Dermis blood vessel endothelial cell (primary cell): Measurements from ENCODE around the gene NUBPL. TPM values are rescaled to one million over a fixed set of nuclear protein-coding genes. Genes with fewer than 3 reads are reported as not detected.
"Not testable (repeated sequence)": the region's sequence is repeated elsewhere in the genome, so short reads cannot be mapped to it uniquely, and the experiment has no call there.

Experiments
- DNase-seq: peaks from one replicate; pipeline ENCODE4 v3.0.0; 2010
- total RNA-seq: library from RNA; depleted of rRNA; stranded (reverse); fragments of >200 nt; gene quantifications from 2 replicates; pipeline ENCODE4 v1.2.3, GENCODE V29; 2014

NUBPL gene
- total RNA-seq, 1 donor from 2014 or later, result 4.1 TPM

DNA sequence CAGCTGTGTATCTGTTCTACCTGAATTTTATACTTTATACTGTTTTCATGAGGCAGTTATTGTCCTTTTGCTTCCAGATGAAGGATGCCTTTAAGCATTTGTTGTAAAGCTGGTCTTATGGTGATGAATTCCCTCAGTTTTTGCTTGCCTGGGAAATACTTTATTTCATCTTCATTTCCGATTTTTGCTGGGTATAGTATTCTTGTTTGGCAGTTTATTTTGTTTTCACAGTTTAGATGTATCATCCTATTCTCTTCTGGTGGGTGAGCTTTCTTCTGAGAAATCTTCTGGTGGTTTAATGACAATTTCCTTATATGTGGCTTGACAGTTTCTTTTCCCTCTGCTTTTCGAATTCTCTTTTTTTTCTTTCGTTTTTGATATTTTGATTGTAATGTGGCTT, 188.1 kb downstream of the NUBPL start:
- DNase-seq, result no peak

DNA sequence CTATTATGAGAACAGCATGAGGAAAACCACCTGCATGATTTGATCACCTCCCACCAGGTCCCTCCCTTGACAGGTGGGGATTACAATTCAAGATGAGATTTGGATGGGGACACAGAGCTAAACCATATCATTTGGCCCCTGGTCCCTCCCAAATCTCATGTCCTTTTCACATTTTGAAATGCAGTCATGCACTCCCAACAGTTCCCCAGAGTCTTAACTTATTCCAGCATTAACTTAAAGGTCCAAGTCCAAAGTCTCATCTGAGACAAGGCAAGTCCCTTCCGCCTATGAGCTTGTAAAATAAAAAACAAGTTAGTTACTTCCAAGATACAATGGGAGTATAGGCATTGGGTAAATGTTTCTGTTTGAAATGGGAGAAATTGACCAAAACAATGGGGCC, 189.8 kb downstream of the NUBPL start:
- DNase-seq, result not testable (repeated sequence)

DNA sequence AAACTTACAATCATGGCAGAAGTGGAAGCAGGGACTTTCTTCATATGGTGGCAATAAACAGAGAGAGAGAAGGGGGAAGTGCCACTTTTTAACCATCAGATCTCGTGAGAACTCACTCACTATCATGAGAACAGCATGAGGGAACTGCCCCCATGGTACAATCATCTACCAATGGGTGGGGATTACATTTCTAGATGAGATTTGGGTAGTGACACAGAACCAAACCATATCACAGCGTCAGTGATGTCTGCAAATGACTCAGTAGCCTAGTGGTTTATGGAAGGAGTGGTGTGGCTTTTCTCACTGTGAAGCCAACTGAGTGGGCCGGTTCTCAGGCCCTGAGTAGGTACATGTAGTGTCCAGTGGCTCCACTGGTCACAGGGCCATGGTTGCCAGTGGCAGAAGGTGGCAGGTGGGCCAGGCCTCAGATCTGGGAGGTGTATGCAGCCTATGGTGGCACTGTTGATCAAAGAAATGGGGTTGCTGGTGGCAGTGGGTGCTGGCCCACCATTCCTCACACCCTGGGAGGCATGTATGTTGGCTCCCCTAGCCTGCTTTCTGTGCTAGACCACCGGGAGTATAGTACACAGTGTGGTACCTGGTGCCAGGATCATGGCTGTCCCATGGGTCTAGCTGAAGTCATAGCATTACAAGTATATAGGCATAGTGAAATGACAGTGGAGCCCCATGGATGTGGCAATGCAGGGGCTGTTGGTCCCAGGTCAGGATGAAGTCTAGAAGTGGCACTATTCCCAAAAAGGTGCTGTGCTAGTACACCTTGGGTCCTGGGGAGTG, 191.9 kb downstream of the NUBPL start:
- no peak for DNase-seq

DNA sequence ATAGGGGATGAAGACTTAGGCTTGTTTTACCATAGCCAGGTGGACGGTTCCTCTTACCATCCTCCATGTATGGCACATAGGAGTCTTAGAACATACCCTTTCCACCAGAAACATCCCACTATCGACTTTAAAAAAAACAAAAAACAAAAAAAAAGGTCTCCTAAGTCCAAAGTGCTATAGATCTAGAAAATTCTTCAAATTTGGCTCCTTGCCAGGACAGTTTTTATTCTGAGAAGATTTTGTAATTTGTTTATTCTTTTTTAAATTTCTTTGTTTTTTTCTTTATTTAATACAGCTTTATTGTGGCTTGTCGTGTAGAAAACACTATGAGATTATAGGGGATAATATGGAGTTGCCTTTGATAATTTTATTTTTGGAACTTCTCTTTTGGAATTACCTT, 197.7 kb downstream of the NUBPL start:
- no peak for DNase-seq

DNA sequence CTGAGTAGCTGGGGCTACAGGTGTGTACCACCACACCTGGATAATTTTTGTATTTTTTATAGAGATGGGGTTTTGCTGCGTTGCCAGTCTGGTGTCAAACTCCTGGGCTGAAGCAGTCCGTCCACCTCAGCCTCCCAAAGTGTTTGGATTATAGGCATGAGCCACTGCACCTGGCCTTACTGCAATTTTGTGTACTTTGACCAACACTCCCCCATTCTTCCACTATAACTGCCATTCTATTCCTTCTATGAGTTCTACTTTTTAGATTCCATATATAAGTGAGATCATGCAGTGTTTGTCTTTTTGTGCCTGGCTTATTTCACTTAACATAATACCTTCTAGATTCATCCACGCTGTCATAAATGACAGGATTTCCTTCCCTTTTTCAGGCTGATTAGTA, 199.1 kb downstream of the NUBPL start:
- no peak for DNase-seq

DNA sequence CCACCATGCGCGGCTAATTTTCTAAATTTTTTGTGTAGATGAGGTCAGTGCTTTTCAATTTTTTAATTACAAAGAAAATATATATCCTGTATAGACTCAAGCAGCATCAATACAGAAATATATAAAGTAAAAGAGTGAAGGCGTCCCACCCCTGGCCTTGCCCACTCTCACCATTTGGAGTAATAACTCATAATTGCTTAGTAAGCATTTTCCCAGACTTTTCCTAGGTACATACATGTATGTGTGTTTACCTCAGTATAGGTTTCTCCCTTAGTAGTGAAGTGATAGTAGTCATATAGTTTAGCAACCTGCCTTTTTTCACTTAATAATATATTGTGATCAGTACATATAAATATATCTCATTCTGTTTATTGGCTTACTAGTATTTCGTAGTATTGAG, 200.1 kb downstream of the NUBPL start:
- no peak for DNase-seq

DNA sequence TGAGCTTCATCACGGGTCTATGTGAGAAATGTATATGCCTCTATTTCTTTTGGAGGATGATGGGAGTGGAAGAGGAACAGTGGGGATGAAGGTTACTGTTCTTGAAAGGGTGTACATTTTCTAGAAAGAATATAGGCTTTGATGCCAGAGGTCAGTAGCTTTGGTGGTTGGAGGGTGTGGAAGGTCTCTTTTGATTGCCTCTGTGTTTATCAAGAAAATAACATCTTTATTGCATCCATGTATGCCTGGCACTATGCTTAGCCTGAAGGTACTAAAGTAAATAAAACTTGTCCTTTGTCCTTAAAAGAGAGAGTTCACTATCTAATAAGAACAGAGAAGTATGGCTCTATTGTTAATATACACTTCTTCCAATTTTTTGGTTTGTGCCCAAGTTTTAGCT, 201.8 kb downstream of the NUBPL start:
- DNase-seq, result no peak

DNA sequence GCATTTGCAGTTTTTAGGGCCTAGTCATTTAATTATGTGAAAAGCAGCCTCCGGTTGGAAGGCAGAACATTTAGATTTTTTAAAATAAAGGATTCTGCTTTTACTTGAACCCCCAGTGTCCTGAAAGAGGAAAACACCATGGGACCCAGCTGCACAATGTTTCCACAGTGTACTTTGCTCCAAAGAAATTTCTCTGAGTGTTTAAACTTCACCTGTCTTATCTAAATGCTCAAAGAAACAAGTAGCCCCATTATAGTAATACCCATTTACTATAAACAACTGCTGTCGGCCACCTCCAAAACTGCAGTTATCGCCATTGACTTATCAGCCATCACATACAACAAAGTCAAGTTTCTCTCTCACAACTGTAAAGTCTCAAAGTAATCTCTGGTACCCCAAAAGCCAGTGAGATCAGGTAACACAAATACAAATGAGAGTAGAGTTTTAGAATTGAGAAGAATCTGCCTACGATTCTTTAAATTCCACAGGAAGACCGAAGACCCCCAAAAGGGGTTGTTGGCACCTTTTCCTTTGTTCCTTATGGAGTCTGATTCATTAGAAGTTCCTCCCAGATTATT, 205.2 kb downstream of the NUBPL start:
- DNase-seq, result no peak

DNA sequence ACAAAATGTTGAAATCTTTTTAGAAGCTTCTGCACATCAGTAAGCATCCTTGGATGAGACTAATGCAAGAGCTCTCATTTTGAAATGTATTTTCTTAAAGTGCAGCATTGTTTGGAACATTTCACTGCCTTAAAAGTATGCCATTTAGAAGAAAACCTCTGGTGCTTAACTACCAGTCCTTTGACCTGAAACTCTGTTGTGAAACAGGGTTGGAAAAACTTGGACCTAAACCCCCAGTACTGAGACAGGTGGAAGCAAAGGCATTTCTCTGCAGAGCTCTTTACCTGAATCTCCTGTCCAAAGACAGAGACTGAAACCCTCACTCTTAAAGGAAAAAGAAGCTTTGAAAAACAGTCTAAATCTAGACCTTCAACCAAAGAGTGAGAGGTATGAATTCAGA, 207.2 kb downstream of the NUBPL start:
- no peak for DNase-seq

DNA sequence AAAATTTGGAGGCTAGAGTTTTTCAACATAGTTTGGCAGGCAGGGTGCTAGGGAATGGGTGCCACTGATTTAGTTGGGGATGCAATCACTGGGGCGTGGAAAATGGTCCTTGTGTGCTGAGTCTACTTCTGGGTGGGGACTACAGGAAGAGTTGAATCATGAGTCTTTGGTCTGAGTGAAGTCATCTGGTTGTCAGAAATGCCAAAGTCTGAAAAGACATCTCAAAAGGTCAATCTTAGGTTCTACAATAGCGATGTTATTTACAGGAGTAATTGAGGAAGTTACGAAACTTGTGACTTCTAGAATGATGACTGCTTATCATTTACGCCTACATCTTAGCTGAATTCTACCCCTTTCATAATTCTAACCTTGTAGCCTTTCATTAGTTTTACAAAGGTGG, 209.1 kb downstream of the NUBPL start:
- peak; percentile 10 for DNase-seq

DNA sequence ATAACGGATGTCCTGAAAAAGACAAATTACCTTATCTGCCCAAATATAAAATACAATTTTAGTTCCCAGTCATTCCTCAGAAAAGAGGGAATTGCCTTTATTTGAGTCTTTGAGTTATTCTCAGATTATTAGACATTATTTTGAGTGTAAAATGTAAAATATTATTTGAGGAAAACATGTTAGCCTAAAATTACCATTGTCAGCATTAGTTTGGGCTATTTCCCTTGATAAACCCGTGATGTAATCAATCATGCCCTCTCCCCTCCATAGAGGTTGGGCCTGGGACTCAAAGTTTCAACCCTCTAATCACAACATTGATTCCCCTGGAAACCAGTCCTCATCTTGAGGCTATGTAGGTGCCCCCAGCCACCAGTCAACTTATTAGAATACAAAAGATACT, 213.4 kb downstream of the NUBPL start:
- no peak for DNase-seq

DNA sequence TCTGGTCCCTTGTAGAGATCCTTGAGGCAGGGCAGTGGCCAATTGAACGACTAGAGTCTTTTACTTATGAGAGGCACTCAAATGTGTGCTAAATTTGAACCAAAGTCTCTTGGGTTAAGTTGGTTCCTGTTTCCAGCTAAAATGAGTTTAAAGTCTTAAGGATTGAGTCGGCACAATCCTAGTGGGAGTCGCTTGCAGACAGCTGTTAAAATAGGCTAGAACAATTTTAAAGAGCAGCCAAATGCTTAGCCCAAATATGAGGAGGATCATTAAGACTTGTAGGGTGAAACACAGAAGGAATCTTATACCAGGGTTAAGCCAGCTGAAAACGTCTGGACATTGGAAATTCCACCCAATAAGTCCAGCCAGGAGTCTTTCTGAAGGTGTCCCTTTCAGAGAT, 216.1 kb downstream of the NUBPL start:
- no peak for DNase-seq

DNA sequence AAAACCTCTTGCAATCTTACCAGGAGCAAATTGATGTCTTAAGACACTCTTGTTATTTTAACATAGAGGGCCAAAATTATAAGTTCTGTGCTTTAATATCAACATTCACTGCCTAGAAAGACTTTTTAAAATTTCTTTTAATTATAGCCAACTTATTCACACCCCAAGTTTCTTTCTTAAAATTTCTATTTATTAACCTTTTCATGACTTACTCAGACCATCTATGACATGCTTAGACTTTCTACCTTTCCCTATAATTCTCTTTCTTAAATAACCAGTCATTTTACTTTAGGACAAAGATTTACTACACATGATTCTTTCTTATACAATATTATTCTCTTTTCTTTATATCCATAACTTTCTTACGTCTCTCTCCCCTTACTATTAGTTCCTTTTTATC, 220.4 kb downstream of the NUBPL start:
- DNase-seq, result no peak

DNA sequence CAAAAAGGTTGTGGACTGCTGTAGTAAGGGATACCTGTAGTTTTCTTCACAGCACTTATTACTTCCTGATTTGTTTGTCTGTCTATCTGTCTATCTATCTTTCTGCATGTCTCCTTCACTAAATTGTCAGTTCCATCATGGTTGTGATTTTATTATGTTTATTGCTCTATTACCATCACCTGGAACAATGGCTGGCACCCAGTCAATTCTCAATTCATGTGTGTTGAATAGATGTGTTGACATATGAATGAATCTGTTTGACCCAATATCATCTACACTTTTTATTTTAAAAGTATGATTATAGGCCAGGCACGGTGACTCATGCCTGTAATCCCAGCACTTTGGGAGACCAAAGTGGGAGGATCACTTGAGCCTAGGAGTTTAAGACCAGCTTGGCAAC, 224.4 kb downstream of the NUBPL start:
- peak; percentile 39 for DNase-seq

DNA sequence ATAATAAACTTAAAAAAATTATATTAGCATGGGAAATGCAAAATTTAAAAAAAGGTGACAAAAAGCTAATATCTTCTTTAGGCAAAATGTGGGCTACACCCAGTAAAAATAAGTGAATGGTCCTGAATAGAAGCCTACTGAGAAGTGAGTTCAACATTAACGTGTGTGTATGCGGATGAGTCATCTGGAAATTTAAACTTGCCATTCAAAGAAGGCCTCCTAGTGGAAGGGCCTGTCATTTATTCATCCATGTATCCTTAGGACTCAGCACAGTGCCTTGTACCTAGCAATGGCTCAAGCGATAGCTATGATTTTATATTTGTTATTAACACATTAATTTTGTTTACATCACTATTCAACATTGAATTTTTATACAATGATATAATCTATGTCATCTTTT, 226.2 kb downstream of the NUBPL start:
- DNase-seq, result peak; percentile 16

DNA sequence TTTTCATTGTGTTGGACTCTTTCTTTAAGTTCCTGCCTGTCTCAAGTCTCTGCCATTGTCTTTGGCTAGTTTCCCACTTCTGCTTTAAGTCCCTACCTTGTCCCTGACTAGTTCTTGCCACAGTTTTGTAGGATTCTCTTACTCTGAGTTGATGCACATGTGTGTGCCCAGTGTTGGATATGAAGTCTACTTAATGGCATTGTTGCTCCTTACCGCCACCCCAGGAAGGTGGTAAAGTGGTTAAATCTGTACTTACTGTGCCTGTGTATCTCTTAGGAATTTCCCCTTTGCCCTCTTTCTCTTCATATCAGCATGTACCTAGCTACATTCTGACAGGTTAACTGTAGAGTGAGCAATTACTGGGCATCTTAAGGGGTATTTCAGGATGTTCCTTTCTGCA, 227.1 kb downstream of the NUBPL start:
- peak; percentile 13 for DNase-seq

DNA sequence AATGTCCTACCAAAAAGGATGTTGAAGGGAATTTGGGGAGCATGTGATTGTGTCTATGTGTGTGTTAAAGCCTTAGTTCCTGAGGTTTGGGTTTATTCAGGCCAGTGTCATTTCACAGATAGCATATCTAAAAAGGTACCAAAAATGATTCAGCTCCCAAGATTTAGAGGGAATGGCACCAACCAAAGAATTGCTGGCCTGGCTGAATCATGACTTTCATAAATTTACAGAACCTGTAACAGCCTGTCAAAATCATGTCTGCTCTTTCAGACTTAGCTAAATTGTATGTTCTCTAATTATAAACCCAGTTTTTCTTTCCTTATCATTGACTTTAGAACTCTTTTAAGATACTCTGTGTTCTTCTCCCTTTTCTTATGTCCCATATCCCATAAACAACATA, 231.5 kb downstream of the NUBPL start:
- DNase-seq, result no peak

DNA sequence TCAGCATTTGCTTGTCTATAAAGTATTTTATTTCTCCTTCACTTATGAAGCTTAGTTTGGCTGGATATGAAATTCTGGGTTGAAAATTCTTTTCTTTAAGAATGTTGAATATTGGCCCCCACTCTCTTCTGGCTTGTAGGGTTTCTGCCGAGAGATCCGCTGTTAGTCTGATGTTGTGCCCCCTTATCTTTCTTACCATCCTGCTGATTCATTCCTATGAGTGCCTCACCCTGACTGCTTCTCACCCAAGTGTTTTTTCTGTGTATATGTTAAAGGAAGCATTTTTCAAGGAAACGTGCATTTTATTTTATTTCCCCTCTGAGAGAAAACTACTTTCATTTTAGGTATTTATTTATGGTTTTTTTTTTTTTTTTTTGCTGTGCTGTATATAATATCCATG, 236.7 kb downstream of the NUBPL start:
- not testable (repeated sequence) for DNase-seq

DNA sequence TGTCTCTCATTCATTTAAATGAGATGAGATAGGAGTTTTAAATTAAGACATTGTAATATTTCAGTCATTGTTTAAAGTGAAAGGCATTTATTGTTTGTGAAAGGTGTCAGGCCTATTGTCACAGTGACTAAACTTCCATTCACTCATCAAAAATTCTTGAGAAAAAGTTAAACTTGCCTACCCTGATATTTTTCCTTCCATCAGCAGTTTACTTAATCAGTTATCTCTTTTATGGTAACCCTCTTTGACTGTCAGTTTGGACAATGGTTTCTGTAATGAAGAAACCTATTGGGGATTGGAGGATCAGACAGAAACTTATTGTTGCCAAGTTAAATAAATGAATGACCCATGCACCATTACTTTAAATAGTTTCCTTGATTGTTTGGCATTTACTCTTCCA, 241.6 kb downstream of the NUBPL start:
- no peak for DNase-seq

DNA sequence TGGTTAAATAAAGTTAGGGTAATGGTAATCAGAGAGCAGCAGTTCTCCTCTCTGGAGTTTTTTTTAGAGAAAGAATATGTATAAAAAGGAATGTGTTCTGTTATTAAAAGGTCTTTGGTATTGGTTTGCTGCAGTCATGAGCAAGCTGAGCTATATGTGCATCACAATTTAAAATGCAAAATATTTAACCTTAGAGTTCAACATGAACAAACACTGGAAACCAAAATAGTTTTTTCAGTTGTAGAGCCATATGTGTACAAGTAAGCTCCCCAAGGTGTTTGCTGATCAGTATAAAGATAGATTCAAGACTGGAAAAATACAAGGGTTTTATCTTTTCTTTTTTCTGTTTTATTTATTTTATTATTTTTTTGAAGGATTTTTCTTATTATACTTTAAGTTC, 245.0 kb downstream of the NUBPL start:
- DNase-seq, result no peak

DNA sequence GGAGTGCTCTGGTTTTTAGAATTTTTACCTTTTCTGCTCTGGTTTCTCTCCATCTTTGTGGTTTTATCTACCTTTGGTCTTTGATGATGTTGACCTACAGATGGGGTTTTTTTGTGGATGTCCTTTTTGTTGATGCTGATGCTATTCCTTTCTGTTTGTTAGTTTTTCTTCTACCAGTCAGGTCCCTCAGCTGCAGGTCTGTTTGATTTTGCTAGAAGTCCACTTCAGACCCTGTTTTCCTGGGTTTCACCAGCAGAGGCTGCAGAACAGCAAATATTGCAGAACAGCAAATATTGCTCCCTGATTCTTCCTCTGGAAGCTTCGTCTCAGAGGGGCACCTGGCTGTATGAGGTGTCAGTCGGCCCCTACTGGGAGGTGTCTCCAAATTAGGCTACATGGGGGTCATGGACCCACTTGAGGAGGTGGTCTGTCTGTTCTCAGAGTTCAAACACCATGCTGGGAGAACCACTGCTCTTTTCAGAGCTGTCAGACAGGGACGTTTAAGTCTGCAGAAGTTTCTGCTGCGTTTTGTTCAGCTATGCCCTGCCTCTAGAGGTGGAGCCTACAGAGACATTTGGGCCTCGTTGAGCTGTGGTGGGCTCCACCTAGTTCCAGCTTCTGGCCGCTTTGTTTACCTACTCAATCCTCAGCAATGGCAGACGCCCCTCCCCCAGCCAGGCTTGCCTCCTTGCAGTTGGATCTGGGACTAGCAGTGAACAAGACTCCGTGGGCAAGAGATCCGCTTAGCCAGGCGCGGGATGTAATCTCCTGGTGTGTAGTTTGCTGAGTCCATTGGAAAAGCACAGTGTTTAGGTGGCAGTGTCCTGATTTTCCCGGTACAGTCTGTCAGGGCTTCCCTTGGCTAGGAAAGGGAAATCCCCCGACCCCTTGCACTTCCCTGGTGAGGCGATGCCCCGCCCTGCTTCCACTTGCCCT, 250.8 kb downstream of the NUBPL start:
- DNase-seq, result not testable (repeated sequence)

DNA sequence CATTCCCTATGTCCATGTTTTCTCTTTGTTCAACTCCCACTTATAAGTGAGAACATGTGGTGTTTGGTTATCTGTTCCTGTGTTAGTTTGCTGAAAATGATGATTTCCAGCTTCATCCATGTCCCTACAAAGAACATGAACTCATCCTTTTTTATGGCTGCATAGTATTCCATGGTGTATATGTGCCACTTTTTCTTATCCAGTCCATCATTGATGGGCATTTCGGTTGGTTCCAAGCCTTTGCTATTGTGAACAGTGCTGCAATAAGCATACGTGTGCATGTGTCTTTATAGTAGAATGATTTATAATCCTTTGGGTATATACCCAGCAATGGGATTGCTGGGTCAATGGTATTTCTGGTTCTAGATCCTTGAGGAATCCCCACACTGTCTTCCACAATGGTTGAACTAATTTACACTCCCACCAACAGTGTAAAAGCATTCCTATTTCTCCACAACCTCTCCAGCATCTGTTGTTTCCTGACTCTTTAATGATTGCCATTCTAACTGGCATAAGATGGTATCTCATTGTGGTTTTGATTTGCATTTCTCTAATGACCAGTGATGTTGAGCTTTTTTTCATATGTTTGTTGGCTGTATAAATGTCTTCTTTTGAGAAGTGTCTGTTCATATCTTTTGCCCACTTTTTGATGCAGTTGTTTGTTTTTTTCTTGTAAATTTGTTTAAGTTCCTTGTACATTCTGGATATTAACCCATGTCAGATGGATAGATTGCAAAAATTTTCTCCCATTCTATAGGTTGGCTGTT, 252.7 kb downstream of the NUBPL start:
- DNase-seq, result not testable (repeated sequence)

DNA sequence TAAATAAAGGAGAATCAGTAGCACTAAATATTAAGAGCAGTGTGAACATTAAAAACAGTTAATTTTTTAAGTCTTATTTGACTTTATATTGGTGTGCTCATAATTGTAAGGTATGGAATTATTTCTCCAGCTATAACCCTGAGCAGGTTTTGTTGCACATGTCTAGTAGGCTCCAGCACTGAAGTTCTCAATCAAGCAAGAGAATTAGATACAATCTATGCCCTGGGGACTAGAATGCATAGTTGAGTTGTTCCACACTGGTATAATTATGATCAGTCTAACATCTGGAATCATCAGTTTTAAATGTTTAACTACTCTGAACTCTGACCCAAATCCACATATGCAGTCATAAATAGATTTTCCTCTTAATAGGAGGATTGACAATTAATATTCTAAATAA, 258.1 kb downstream of the NUBPL start:
- DNase-seq, result no peak
